Trophoblast cell (in vitro differentiated cells and primary cell): ENCODE data around the gene UTP25.

Experiments
- DNase-seq, 2 donors: peaks; one replicate each; pipeline ENCODE4 v3.0.0-alpha.2; 2016
- H2AFZ ChIP-seq: 2 replicates; pipeline ENCODE4 v1.6.1; 2013; ENCODE audit warnings: low read length, moderate library complexity, mild to moderate bottlenecking; ENCODE audit not compliant: insufficient read depth, poor library complexity
- H2AK5ac ChIP-seq: 2 replicates; pipeline ENCODE4 v1.6.1; 2013; ENCODE audit warnings: mild to moderate bottlenecking, low read length
- H2BK120ac ChIP-seq: 2 replicates; pipeline ENCODE4 v1.6.1; 2013; ENCODE audit warnings: low read length, mild to moderate bottlenecking, moderate library complexity; ENCODE audit not compliant: insufficient read depth, poor library complexity
- H2BK12ac ChIP-seq: 2 replicates; pipeline ENCODE4 v1.6.1; 2013; ENCODE audit warnings: mild to moderate bottlenecking, low read length, moderate library complexity
- H2BK5ac ChIP-seq: 2 replicates; pipeline ENCODE4 v1.6.1; 2013; ENCODE audit warnings: low read length, low read depth, moderate library complexity, mild to moderate bottlenecking; ENCODE audit not compliant: poor library complexity
- H3K14ac ChIP-seq: 2 replicates; pipeline ENCODE4 v1.6.1; 2013; ENCODE audit warnings: mild to moderate bottlenecking, low read length
- H3K18ac ChIP-seq: 2 replicates; pipeline ENCODE4 v1.6.1; 2013; ENCODE audit warnings: mild to moderate bottlenecking, low read length
- H3K23ac ChIP-seq: 2 replicates; pipeline ENCODE4 v1.6.1; 2013; ENCODE audit warnings: low read length
- H3K27ac ChIP-seq: 2 replicates; pipeline ENCODE4 v1.5.1; 2013; ENCODE audit warnings: low read depth, mild to moderate bottlenecking, inconsistent platforms, low read length, moderate library complexity
- H3K27me3 ChIP-seq: 2 replicates; pipeline ENCODE4 v1.6.1; 2013; ENCODE audit warnings: inconsistent platforms, mild to moderate bottlenecking, low read length, moderate library complexity; ENCODE audit not compliant: insufficient read depth
- H3K36me3 ChIP-seq, 2 experiments: 1 replicate in 1 of 2; 2 replicates in 1 of 2; pipeline ENCODE4 v1.6.1; 2013; ENCODE audit warnings: low read length in 2 of 2, mild to moderate bottlenecking in 2 of 2, moderate library complexity in 1 of 2; ENCODE audit not compliant: insufficient read depth in 2 of 2, control insufficient read depth in 1 of 2
- H3K4ac ChIP-seq: 2 replicates; pipeline ENCODE4 v1.6.1; 2013; ENCODE audit warnings: low read depth, mild to moderate bottlenecking, low read length, moderate library complexity
- H3K4me1 ChIP-seq, 2 experiments: 1 replicate in 1 of 2; 2 replicates in 1 of 2; pipeline ENCODE4 v1.6.1; 2013; ENCODE audit warnings: low read length in 2 of 2, mild to moderate bottlenecking in 2 of 2, moderate library complexity in 1 of 2; ENCODE audit not compliant: insufficient read depth in 2 of 2, control insufficient read depth in 1 of 2
- H3K4me2 ChIP-seq: 2 replicates; pipeline ENCODE4 v1.6.1; 2013; ENCODE audit warnings: inconsistent platforms, mild to moderate bottlenecking, low read length, moderate library complexity
- H3K4me3 ChIP-seq: 2 replicates; pipeline ENCODE4 v1.5.1; 2013; ENCODE audit warnings: mild to moderate bottlenecking, low read depth, low read length, inconsistent platforms
- H3K79me1 ChIP-seq: one replicate; pipeline ENCODE4 v1.6.1; 2013; ENCODE audit warnings: low read length
- H3K79me2 ChIP-seq: 2 replicates; pipeline ENCODE4 v1.6.1; 2013; ENCODE audit warnings: low read length, mild to moderate bottlenecking; ENCODE audit not compliant: control insufficient read depth, insufficient read depth, poor library complexity
- H3K9ac ChIP-seq: 2 replicates; pipeline ENCODE4 v1.6.1; 2013; ENCODE audit warnings: mild to moderate bottlenecking, low read length
- H3K9me3 ChIP-seq: 2 replicates; pipeline ENCODE4 v1.6.1; 2013; ENCODE audit warnings: low read depth, mild to moderate bottlenecking, control low read depth, inconsistent platforms, low read length; ENCODE audit not compliant: insufficient read depth
- H4K12ac ChIP-seq: 2 replicates; pipeline ENCODE4 v1.6.1; 2013; ENCODE audit warnings: low read depth, mild to moderate bottlenecking, low read length, moderate library complexity
- H4K8ac ChIP-seq: 2 replicates; pipeline ENCODE4 v1.6.1; 2013; ENCODE audit warnings: low read depth, mild to moderate bottlenecking, low read length, moderate library complexity
- H4K91ac ChIP-seq: one replicate; pipeline ENCODE4 v1.6.1; 2013; ENCODE audit warnings: low read depth, mild to moderate bottlenecking, low read length, moderate library complexity
- WGBS: extraction: QIAGEN DNeasy Blood & Tissue Kit; methylation state at CpG from one replicate; pipeline ENCODE4 v1.1.7; 2013; ENCODE audit warnings: missing lambda C conversion rate; ENCODE audit not compliant: insufficient read length, insufficient coverage; ENCODE audit errors: extremely low coverage; 5-methylcytosine and 5-hydroxymethylcytosine counted together

UTP25 gene

GRCh38 chr1:209862391-209863356 is 34.9 kb downstream of the UTP25 start:
- no peak overlapping the region for H2AK5ac ChIP-seq
- H2BK12ac ChIP-seq, result no peak overlapping the region
- H2BK5ac ChIP-seq, result no peak overlapping the region
- no peaks in the 10 kb centered on the region for H3K36me3 ChIP-seq
- no peak overlapping the region for H3K4ac ChIP-seq
- H3K18ac ChIP-seq, result no peak overlapping the region
- no peak overlapping the region for H4K8ac ChIP-seq
- H3K9ac ChIP-seq, result no peak overlapping the region
- no peaks in the 10 kb centered on the region for H3K79me1 ChIP-seq
- H3K79me2 ChIP-seq, result no peaks in the 10 kb centered on the region
- H2BK120ac ChIP-seq, result no peak overlapping the region
- no peak overlapping the region for H3K4me3 ChIP-seq
- no peak overlapping the region for H3K23ac ChIP-seq
- WGBS, result no CpG with 5 or more reads among the region's 16 CpGs
- H3K4me1 ChIP-seq, result peaks cover 0 to 3% of the 10 kb centered on the region in 2 experiments
- H3K27me3 ChIP-seq, result no peaks in the 10 kb centered on the region
- peaks cover 3% of the 10 kb centered on the region for H3K9me3 ChIP-seq
- H2AFZ ChIP-seq, result no peak overlapping the region
- DNase-seq, result no peak
- H3K27ac ChIP-seq, result no peak overlapping the region
- H4K12ac ChIP-seq, result no peak overlapping the region
- no peak overlapping the region for H3K14ac ChIP-seq
- H3K4me2 ChIP-seq, result no peak overlapping the region
- H4K91ac ChIP-seq, result no peak overlapping the region

DNA sequence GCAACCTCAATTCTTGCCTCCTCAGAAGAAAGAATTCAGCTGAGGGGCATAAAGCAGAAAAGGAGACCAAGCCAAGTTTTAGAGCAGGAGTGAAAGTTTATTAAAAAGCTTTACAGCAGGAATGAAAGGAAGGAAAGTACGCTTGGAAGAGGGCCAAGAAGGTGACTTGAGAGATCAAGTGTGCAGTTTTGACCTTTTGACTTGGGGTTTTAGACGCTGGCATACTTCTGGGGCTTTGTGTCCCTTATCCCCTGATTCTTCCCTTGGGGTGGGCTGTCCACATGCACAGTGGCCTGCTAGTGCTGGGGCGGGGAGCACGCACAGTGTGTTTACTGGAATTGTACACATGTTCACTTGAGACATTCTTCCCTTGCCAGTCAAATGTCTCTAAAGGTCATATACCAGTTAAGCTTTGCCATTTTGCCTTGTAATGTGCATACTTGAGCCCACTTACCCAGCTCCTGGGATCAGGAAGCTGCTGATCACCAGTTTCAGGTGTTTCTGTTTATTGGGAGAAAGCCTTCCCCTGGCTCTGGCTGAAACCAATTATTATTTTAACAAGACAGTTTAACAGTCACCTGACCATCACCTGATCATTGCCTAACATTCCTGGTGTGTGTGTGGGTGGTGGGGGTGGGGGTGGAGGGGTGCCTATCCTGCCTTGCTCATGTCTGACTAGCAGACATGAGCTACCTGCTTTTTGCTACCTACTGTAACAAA is 36.2 kb downstream of the UTP25 start:
- no peak for DNase-seq
- no CpG with 5 or more reads among the region's 4 CpGs for WGBS
- H3K27ac ChIP-seq, result no peak overlapping the region

DNA sequence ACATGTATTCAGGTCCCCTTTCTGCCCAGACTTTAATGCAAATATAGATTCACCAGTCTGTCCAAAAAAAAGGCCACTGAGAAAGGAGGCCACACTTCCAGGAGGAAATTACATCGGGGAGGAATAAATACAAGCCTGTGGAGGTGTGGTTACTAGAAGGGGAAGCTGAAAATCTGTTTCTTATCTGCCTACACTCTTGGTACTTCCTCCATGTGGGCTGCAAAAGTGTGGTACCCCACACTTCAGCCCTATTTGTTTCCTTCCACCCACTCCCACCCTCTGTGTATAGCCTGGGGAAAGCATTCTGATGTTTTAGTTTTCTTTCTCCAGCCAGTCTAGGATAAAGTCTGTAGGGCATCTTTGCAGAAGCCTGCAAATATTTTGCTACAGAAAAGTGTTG is 38.4 kb downstream of the UTP25 start:
- H3K36me3 ChIP-seq, result no peaks in the 10 kb centered on the region
- no CpG with 5 or more reads among the region's 1 CpG for WGBS
- no peaks in the 10 kb centered on the region for H3K27me3 ChIP-seq

More for the DNA sequence above, 36.2 kb downstream of the UTP25 start:
- H3K9ac ChIP-seq, result no peak overlapping the region
- no peaks in the 10 kb centered on the region for H3K79me2 ChIP-seq
- no peaks in the 10 kb centered on the region for H3K27me3 ChIP-seq
- no peak overlapping the region for H3K4me2 ChIP-seq
- H2BK12ac ChIP-seq, result no peak overlapping the region
- no peaks in the 10 kb centered on the region for H3K36me3 ChIP-seq
- no peak overlapping the region for H4K91ac ChIP-seq
- no peak overlapping the region for H2AK5ac ChIP-seq
- H2BK5ac ChIP-seq, result no peak overlapping the region
- H3K18ac ChIP-seq, result no peak overlapping the region
- H3K23ac ChIP-seq, result no peak overlapping the region
- no peak overlapping the region for H4K12ac ChIP-seq
- H3K9me3 ChIP-seq, result peaks cover 2% of the 10 kb centered on the region
- H3K14ac ChIP-seq, result no peak overlapping the region
- H3K4me3 ChIP-seq, result no peak overlapping the region
- no peak overlapping the region for H2AFZ ChIP-seq
- peaks cover 0 to 3% of the 10 kb centered on the region in 2 experiments for H3K4me1 ChIP-seq
- no peak overlapping the region for H4K8ac ChIP-seq
- no peak overlapping the region for H2BK120ac ChIP-seq
- H3K79me1 ChIP-seq, result no peaks in the 10 kb centered on the region
- no peak overlapping the region for H3K4ac ChIP-seq

DNA sequence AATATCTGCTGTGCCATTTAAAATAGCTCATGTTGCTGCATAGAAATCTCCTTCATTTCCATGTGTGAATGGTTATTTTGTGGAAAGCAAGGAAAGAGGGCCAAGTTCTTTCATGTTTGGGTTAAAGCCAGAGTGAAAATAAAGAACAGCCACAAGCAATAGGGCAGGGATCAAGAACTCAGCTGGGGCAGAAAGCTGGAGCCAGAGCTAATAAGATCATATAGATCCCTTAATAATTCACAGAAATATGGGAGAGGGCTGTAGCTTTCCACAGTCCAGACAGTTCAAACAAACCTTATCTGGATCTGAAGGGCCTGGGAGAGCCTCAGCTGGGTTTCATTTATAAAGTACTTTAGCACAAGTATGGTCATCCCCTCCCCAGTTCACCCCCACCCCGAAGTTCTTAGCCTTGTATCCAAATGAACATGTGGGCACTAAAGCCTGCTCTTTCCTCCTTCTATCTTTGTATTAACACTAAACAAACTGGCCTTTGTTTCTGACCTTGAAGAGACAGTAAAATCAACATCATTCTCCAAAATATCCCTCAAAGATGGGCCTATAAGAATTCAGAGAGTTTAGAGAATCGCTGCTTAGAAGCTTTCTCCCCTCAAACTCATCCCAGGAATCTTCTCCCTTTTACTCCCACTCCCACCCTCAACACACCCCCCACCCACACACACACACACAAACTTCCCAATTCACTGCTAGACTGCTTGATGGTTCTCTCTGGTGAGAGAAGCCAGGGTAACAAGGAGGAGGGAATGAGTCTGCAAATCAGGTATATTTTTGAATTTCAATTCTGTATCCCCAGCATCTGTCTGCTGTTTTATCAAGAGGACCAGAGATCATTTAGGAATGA is 41.7 kb downstream of the UTP25 start:
- Histone ChIP-seq H2BK12ac (no peak overlapping the region), H3K4ac (no peak overlapping the region), H3K79me1 (no peaks in the 10 kb centered on the region), H3K27ac (no peak overlapping the region), H3K23ac (no peak overlapping the region), H4K91ac (no peak overlapping the region), H3K18ac (no peak overlapping the region), H3K27me3 (no peaks in the 10 kb centered on the region), H4K8ac (no peak overlapping the region), H3K36me3 (no peaks in the 10 kb centered on the region), H2BK5ac (no peak overlapping the region), H3K14ac (no peak overlapping the region), H3K4me3 (no peak overlapping the region), H3K9ac (no peak overlapping the region), H2AK5ac (no peak overlapping the region), H4K12ac (no peak overlapping the region), H2AFZ (no peak overlapping the region), H3K79me2 (no peaks in the 10 kb centered on the region), H3K4me1 (no peaks in the 10 kb centered on the region), H3K4me2 (no peak overlapping the region), H2BK120ac (no peak overlapping the region), H3K9me3 (peaks cover 2% of the 10 kb centered on the region)
- DNase-seq, result no peak
- no CpG with 5 or more reads among the region's 2 CpGs for WGBS

More for the DNA sequence above, 38.4 kb downstream of the UTP25 start:
- no peaks in the 10 kb centered on the region for H3K79me1 ChIP-seq
- H2AFZ ChIP-seq, result no peak overlapping the region
- H2AK5ac ChIP-seq, result no peak overlapping the region
- H3K4ac ChIP-seq, result no peak overlapping the region
- no peak overlapping the region for H2BK5ac ChIP-seq
- no peak overlapping the region for H3K9ac ChIP-seq
- H3K79me2 ChIP-seq, result no peaks in the 10 kb centered on the region
- no peak overlapping the region for H3K18ac ChIP-seq
- H4K8ac ChIP-seq, result no peak overlapping the region
- H3K4me1 ChIP-seq, result peaks cover 0 to 3% of the 10 kb centered on the region in 2 experiments
- no peak overlapping the region for H4K12ac ChIP-seq
- no peak overlapping the region for H3K4me2 ChIP-seq
- H3K23ac ChIP-seq, result no peak overlapping the region
- no peak overlapping the region for H3K27ac ChIP-seq
- no peak for DNase-seq
- H4K91ac ChIP-seq, result no peak overlapping the region
- H3K4me3 ChIP-seq, result no peak overlapping the region
- no peak overlapping the region for H2BK120ac ChIP-seq
- peaks cover 2% of the 10 kb centered on the region for H3K9me3 ChIP-seq
- no peak overlapping the region for H3K14ac ChIP-seq
- H2BK12ac ChIP-seq, result no peak overlapping the region
